HG03432 (cell line): ENCODE measurements around the gene RPLP1.
A peak's percentile ranks its signal among the peaks of the same experiment; 100 is the strongest.
"Not testable (repeated sequence)": the region's sequence is repeated elsewhere in the genome, so short reads cannot be mapped to it uniquely, and the experiment has no call there.

Source experiments
- ATAC-seq: cut with Tn5 transposase; IDR thresholded peaks from one replicate; pipeline ENCODE4 v1.9.1; 2021; ENCODE audit warnings: mild to moderate bottlenecking, moderate library complexity; ENCODE audit not compliant: unreplicated experiment

Gene RPLP1

DNA sequence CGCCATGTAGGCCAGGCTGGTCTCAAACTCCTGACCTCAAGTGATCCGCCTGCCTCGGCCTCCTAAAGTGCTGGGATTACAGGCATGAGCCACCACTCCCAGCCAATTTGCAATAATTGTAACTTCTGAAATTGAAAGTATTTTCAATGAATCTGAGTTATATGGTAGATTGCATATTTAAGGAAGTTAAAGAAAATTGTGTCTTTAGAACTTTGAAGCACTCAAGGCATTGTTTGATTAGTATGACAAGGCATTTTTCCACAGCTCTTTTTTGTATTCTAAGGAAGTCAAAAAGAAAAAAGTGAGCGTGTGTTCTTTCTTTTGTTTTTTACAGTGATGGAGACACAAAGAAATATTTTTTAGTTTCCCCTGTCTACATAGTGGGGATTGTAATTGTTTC, 15.7 kb upstream of the RPLP1 start:
- no peak for ATAC-seq

GRCh38 chr15:69439623-69440022, 13.0 kb upstream of the RPLP1 start:
- no peak for ATAC-seq

- ATAC-seq = peak; percentile 64
Observed at GRCh38 chr15:69443032-69443611, 9.5 kb upstream of the RPLP1 start.

DNA sequence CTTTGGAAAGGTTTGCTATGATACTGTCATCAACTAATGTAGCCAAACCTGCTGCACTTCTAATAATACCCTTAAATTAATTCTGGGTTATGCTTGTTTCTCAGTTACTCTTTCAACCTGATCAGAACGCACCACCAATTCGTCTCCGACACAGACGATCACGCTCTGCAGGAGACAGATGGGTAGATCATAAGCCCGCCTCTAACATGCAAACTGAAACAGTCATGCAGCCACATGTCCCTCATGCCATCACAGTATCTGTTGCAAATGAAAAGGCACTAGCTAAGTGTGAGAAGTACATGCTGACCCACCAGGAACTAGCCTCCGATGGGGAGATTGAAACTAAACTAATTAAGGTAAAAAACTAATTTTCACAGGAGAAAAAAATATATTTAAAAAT, 7.9 kb upstream of the RPLP1 start:
- no peak for ATAC-seq

DNA sequence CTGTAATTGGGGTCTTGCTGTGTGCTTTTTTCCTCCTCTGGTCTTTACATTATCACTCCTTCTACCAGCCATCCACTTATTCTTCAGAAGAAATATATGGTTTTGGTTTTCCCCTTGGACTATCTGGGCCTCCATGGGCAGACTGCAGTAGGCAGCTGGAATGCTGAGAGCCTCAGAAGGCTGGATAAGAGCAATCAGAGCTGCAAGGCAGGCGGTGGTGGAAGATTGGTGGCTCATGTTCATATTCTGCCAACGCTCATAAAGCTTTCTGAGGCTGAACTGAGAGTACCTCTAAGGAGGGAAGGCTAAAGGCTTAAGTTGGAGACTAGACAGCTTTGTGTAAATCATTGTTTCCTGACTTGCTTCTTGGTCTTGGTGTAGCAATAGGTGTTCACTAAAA, 5.7 kb upstream of the RPLP1 start:
- ATAC-seq = no peak

GRCh38 chr15:69450221-69450620, 2.4 kb upstream of the RPLP1 start:
- not testable (repeated sequence) for ATAC-seq

- no peak for ATAC-seq
Observed at GRCh38 chr15:69450968-69451695, 1.5 kb upstream of the RPLP1 start.

GRCh38 chr15:69451951-69452691, 497 bp upstream of the RPLP1 start:
- peak; percentile 41 for ATAC-seq

DNA sequence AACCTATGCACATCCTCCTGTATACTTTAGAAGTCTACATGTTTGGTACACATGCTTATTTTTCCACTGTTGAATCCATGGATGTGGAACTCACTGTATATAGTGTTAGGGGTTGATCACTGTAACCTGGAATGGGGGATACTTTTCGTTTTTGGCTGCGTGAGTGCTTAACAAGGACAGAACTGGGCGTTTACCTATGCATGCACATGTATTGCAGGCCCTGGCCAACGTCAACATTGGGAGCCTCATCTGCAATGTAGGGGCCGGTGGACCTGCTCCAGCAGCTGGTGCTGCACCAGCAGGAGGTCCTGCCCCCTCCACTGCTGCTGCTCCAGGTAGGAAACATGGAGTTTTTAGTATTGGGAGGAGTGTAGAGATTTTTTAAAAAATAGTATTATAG, 2.3 kb downstream of the RPLP1 start:
- no peak for ATAC-seq

DNA sequence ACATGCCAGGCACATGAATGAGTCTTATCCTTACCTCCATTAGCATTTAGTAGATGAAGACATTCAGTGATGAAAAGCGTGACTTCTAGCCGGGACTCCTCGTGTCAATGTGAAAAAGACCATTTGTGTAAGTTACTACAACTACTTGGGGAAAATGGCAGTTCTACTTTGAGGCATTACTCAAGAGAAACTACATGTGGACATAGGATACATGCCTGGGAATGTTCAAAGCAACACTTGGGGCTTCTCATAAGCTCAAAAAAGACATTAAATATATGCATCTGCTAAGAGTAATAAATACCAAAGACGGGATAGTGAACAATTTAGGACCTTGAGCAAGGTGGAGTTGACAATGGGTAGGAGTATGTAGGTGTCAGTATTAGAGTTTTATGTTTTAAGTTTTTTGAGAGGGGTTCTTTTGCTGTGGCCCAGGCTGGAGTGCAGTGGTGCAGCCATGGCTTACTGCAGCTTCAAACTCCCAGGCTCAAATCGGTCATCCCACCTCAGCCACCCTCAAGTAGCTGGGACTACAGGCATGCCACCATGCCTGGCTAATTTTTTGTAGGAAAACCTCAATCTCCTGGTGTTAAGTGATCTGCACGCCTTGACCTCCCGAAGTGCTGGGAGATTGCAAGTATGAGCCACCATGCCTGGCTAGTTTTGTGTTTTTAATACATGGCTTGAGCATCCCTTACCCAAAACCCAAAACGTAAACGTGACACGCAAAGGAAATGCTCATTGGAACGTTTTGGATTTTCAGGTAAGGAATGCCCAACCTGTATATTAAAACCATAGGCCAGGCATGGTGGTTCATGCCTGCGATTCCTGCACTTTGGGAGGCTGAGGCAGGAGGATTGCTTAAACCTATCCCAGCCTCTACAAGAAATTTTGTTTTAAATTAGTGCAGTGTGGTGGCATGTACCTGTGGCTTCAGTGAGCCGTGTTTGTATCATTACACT, 3.9 kb downstream of the RPLP1 start:
- no peak for ATAC-seq

DNA sequence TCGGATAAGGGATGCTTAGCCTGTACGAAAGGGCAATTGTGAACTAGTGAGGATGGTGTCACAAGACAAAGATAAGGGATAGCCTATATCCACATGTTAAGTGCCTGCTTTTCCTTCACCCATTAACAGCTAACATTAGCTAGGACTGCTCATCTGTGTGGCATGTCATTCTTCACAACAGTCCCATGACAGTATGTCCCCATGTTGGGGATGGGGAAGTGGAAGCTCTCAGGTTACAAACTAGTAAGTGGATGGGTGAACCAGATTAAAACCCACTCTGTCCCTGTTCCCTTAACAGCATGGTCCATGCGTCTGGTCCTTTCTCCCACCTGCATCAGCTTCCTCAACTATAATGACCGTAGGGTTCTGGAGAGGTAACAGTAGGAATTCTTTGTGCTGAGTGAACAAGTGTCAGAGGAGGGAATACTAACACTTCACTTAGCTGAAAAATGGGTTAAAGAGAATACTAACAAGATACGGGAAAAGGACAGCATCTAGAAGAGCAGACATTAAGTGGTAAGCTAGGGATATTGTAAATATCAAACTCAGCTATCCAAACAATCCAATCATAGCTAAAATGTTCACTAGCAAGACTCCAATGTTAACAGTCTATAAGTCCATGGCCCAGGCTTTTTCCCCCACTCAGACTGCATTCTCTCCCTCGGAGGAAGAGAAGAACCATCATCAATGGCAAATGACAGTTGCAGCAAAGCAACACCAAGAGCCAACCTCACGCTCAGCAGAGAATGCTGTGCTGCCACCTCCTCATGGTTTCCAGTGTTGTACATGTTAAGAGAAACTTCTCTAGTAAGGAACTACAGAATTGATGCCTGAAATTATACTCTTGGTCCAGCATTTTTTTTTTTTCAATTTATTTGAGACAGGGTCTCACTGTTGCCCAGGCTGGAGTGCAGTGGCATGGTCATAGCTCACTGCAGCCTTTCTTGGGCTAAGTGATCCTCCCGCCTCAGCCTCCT, 5.0 kb downstream of the RPLP1 start:
- ATAC-seq = no peak

DNA sequence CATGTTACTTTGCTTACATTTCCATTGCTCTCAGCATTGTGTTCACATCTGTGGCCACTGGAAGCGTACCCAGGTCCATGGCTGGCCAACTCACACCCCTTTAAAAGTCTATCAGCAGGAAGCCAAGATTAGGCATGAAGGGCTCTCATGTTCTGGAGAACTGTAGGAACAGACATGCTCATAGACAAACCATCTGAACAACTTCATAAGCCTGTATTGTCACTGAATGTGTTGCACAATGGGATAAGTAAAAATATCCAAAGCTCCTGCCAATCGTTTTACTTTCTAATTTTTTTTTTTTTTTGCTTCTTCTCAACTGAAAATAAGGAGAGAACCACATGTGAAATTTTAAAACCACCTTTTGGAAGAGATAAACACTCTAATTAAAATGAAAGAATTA, 6.4 kb downstream of the RPLP1 start:
- no peak for ATAC-seq

- no peak for ATAC-seq
Observed at GRCh38 chr15:69460481-69460880, 7.9 kb downstream of the RPLP1 start.

GRCh38 chr15:69462030-69462492, 9.4 kb downstream of the RPLP1 start:
- no peak for ATAC-seq

DNA sequence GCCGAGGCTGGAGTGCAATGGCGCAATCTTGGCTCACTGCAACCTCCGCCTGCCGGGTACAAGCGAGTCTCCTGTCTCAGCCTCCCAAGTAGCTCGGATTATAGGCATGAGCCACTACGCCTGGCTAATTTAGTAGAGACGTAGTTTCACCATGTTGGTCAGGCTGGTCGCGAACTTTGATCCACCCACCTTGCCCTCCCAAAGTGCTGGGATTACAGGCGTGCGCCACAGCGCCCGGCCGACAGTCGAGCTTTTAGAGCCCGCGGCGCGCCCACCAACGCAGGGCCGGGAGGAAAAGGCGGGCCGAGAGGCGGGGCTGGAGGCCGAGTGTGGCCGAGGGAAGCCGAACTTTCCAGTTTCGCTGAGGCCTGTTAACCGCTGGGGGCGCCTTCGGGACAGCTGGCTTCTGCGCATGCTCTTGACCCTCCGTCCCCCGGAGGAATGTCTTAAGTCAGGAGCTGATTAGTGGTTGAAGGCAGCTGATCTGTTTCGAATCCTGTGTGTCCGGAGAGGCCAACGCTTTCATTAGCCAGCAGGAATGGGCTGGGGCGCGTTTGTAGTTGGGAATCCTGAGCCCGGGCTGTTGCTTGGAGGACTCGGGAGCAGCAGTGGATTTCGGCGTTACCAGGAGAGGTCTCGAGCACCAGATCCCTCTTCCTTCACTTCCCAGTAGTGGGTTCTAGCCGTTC, 10.0 kb downstream of the RPLP1 start:
- peak; percentile 93 for ATAC-seq

GRCh38 chr15:69463182-69463756, 10.7 kb downstream of the RPLP1 start:
- no peak for ATAC-seq

DNA sequence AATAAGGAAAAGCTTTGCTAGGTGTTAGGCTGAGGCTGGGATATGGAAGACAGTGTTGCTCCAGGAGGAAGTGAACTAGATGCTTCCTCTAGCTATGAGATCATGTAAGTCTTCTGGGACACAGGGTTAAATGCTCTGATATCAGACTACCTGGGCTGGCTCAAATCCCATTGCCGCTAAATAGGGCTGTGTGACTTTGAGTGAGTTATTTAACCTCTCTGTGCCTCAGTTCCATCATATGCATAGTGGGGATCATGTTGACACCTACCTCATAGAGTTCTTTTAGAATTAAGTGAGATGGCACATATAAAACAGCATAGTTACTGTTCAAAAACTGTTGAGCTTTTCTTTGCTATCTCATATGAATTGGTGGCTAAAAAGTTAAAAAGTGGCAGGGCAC, 12.6 kb downstream of the RPLP1 start:
- ATAC-seq = no peak

DNA sequence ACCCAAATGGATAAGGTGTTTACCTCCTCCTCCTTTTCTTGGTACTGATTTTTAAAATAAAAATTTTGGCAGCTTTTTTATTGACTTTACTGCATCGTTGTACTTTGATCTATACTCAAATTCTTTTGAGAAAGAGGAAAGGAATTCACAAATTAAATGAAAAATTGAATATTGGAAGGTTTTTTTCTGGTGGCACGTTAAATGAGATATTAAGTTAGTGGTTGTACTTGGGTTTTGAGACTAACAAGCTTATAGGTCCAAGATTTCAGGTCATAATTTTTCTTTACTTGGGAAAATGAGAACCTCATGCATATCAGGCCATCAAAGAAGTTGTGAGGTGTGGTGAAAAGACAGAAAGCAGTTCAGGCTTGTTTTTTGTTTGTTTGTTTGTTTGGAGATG, 14.1 kb downstream of the RPLP1 start:
- no peak for ATAC-seq

DNA sequence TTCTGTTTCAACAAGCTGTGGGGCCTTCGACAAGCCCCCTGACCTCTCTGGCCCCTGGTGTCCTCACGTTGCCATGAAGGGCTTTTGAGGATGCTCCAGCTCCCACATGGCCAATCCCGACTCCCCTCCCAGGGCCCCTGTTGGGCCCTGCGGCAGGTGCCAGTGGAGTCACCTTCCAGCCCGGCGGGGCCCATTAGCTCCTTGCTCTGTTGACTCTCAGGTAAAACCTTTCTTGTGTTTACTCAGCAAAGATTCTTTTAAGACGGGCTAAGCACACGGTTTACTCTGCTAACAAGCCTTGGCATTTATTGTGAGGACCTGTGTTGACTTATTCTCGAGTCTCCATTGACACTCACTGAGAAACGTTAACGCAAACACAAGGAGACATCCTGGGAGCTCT, 15.0 kb downstream of the RPLP1 start:
- no peak for ATAC-seq
